ENCODE results near the gene MUC6.
"Not testable (repeated sequence)": the region's sequence is repeated elsewhere in the genome, so short reads cannot be mapped to it uniquely, and the experiment has no call there.

The MUC6 gene

DNA sequence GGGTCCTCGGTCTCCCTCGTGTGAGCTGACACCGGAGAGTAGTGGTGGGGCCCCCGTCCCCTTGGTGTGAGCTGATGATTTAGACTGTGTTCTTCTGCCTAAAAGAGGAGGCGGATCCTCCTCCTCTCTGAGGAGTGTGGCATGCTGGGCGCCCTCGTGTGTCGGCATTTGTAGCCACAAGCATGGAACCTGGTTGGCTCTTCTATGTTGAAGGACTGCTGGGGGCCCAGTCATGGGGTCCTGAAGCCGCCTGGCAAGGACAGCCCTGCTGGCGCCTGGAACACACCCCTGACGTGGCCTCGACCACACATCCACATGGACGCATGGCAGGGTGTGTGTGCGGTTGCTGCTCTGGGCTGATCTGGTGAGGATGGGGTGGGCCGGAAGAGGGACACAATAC lies 60.7 kb downstream of the MUC6 start:
- Histone ChIP-seq H3K4me1 (ENCODE audit: control insufficient read depth, insufficient read depth, low read length) (no peaks in the 10 kb centered on the region), H3K9me3 (ENCODE audit: control insufficient read depth, insufficient read depth, low read length) (no peaks in the 10 kb centered on the region), H3K9ac (ENCODE audit: low read depth, low read length) (no peak overlapping the region), H3K27me3 (ENCODE audit: control insufficient read depth, insufficient read depth, low read length) (no peaks in the 10 kb centered on the region), H3K36me3 (ENCODE audit: control insufficient read depth, insufficient read depth, low read length) (peaks cover 51% of the 10 kb centered on the region), H3K27ac (ENCODE audit: low read depth, low read length) (no peak overlapping the region), H3K4me3 (ENCODE audit: low read depth, low read length) (no peak overlapping the region)

DNA sequence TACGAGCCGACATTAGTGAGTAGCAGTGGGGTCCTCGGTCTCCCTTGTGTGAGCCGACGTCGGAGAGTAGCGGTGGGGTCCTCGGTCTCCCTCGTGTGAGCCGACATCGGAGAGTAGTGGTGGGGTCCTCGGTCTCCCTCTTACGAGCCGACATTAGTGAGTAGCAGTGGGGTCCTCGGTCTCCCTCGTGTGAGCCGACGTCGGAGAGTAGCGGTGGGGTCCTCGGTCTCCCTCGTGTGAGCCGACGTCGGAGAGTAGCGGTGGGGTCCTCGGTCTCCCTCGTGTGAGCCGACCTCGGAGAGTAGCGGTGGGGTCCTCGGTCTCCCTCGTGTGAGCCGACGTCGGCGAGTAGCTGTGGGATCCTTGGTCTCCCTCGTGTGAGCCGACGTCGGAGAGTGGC lies 61.1 kb downstream of the MUC6 start:
- not testable (repeated sequence) for H3K27me3 ChIP-seq (ENCODE audit: control insufficient read depth, insufficient read depth, low read length); H3K9me3 ChIP-seq (ENCODE audit: control insufficient read depth, insufficient read depth, low read length); H3K4me3 ChIP-seq (ENCODE audit: low read depth, low read length)

DNA sequence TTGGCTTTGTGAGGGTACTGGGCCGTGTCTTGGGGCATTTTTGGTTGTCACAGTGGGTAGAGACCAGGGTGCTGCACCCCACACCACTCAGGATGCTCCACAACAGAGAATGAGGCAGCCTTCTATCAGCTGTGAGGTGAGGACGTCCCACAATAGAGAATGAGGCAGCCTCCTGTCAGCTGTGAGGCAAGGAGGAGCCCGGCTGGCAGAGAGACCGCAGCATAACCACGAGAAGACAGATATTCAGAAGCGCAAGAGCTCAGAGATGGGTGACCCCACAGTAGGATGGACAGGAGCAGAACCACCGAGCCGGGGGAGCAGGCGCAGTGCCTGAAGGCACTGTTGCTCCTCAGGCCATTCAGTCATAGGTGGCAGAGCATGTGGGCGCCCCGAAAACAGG lies 63.3 kb downstream of the MUC6 start:
- Histone ChIP-seq H3K27me3 (ENCODE audit: control insufficient read depth, insufficient read depth, low read length) (no peaks in the 10 kb centered on the region), H3K4me1 (ENCODE audit: control insufficient read depth, insufficient read depth, low read length) (no peaks in the 10 kb centered on the region), H3K36me3 (ENCODE audit: control insufficient read depth, insufficient read depth, low read length) (peaks cover 53% of the 10 kb centered on the region), H3K4me3 (ENCODE audit: low read depth, low read length) (no peak overlapping the region), H3K9me3 (ENCODE audit: control insufficient read depth, insufficient read depth, low read length) (no peaks in the 10 kb centered on the region), H3K9ac (ENCODE audit: low read depth, low read length) (no peak overlapping the region), H3K27ac (ENCODE audit: low read depth, low read length) (no peak overlapping the region)

More for the DNA sequence above, 61.1 kb downstream of the MUC6 start:
- H3K36me3 ChIP-seq (ENCODE audit: control insufficient read depth, insufficient read depth, low read length) = peaks cover 50% of the 10 kb centered on the region
- not testable (repeated sequence) for H3K27ac ChIP-seq (ENCODE audit: low read depth, low read length); H3K9ac ChIP-seq (ENCODE audit: low read depth, low read length); H3K4me1 ChIP-seq (ENCODE audit: control insufficient read depth, insufficient read depth, low read length)

DNA sequence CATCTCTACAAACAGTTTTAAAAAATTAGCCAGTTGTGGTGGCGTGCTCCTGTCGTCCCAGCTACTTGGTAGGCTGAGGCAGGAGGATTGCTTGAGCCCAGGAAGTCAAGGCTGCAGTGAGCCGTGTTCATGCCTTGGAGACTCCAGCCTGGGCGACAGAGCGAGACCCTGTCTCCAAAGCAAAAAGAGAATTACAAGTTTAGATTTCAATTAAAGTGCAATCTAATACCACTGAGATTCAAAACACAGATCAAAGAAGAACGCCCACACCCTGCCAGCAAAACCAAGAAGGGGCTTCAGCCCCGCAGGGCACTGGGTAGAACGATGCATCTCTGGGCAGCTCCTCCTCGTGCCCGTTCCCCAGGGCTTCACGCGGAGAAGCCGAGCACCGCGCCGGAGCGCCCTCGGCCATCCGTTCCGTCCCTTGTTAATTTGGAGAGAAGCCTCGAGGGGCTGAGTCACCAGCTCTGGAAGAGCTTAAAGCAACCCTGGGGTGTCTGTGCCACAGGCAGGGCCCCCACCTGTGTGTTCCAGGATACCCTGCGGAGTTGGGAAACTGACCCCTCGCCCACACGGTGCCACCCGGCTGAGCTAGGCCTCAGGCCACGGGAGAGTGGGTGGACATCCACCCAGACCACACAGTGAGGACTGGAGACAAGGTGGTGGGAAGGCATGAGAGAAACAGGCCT lies 63.9 kb downstream of the MUC6 start:
- Histone ChIP-seq H3K27ac (ENCODE audit: low read depth, low read length) (no peak overlapping the region), H3K36me3 (ENCODE audit: control insufficient read depth, insufficient read depth, low read length) (peaks cover 48% of the 10 kb centered on the region), H3K4me3 (ENCODE audit: low read depth, low read length) (no peak overlapping the region), H3K9ac (ENCODE audit: low read depth, low read length) (no peak overlapping the region), H3K9me3 (ENCODE audit: control insufficient read depth, insufficient read depth, low read length) (no peaks in the 10 kb centered on the region), H3K27me3 (ENCODE audit: control insufficient read depth, insufficient read depth, low read length) (no peaks in the 10 kb centered on the region), H3K4me1 (ENCODE audit: control insufficient read depth, insufficient read depth, low read length) (no peaks in the 10 kb centered on the region)

DNA sequence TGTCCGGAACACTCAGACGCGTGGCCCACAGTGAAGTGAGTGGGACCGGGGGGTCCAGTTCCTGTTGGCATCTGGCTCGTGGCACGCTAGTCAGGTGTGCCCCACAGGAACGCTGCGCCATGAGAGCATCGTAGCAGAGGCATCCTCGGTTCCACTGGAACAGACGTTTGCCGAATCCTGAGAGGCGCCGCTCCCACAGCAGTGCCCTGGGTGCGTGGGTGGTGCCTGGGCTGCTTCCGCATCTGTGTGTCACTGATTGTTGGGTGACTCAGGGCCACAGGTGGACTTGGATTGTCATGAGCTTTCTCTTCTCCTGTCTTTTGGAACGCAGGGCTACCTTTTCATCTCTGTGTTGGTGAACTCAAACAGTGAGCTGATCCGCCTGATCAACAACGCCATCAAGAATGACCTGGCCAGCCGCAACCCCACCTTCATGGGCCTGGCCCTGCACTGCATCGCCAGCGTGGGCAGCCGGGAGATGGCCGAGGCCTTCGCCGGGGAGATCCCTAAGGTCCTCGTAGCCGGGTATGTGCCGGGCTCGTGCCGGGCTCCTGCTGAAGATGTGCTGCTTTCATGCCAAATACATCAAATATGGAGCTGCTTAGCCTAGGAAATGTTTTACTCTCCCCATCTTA lies 64.7 kb downstream of the MUC6 start:
- no peaks in the 10 kb centered on the region for H3K27me3 ChIP-seq (ENCODE audit: control insufficient read depth, insufficient read depth, low read length)
- no peaks in the 10 kb centered on the region for H3K9me3 ChIP-seq (ENCODE audit: control insufficient read depth, insufficient read depth, low read length)
- H3K27ac ChIP-seq (ENCODE audit: low read depth, low read length) = no peak overlapping the region
- H3K36me3 ChIP-seq (ENCODE audit: control insufficient read depth, insufficient read depth, low read length) = peaks cover 39% of the 10 kb centered on the region
- H3K9ac ChIP-seq (ENCODE audit: low read depth, low read length) = no peak overlapping the region
- H3K4me3 ChIP-seq (ENCODE audit: low read depth, low read length) = no peak overlapping the region
- H3K4me1 ChIP-seq (ENCODE audit: control insufficient read depth, insufficient read depth, low read length) = no peaks in the 10 kb centered on the region

DNA sequence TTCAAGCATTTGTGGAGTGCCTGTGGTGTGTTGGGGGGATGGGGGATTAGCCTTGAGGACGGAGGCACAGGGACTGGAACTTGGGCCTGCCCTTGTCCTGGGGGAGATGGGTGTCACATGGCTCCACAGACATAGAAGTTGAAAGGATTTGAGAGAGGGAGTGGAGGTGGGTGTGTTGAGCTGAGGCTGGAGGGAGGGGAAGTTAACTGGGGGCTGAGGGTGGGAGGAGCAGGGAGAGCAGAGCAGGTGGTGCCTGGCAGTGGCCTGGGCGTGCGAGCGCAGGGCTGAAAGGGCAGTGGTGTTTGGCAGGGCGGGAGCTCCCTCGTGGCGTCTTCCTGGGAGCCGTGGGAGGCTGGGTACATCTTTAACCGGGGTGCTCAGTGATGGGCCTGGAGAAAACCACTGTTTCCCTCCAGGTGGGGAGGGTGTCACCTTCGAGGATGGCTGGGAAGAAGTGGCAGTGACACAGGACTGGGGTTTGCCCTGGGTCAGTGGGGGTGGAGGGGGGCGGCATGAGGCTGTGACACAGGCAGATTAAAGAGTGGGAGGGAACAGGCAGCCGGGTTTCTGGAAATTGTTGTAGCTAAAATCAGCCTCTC lies 65.3 kb downstream of the MUC6 start:
- no peak overlapping the region for H3K27ac ChIP-seq (ENCODE audit: low read depth, low read length)
- H3K9me3 ChIP-seq (ENCODE audit: control insufficient read depth, insufficient read depth, low read length) = no peaks in the 10 kb centered on the region
- no peaks in the 10 kb centered on the region for H3K4me1 ChIP-seq (ENCODE audit: control insufficient read depth, insufficient read depth, low read length)
- H3K4me3 ChIP-seq (ENCODE audit: low read depth, low read length) = no peak overlapping the region
- H3K36me3 ChIP-seq (ENCODE audit: control insufficient read depth, insufficient read depth, low read length) = peaks cover 34% of the 10 kb centered on the region
- H3K27me3 ChIP-seq (ENCODE audit: control insufficient read depth, insufficient read depth, low read length) = no peaks in the 10 kb centered on the region
- H3K9ac ChIP-seq (ENCODE audit: low read depth, low read length) = no peak overlapping the region

DNA sequence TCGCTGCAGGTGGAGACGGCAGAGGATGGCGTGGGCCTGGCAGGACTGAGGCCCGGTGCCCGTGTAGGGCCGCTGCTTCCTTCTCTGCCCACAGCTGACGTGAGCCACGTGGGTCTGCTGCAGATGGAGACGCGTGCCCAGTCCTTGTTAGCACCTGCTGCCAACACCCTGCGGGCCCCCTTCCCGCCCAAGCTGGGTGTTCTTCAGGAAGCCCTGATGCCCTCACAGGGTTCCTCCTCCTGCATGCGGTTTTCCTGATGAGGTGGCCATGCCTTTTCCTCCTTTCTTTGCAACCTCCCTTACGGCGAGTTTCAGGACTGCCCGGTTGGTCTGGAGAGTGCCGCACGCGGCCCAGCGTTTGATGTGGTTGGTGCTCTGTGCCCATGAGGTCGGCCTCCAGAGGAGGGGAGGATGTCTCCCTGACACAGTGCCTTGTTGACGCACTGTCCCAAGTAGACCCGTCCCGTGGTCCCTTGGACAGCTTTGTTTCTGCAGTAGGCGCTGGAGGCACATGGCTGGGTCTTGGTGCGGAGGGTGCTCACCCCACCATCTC lies 66.1 kb downstream of the MUC6 start:
- no peaks in the 10 kb centered on the region for H3K4me1 ChIP-seq (ENCODE audit: control insufficient read depth, insufficient read depth, low read length)
- peaks cover 34% of the 10 kb centered on the region for H3K36me3 ChIP-seq (ENCODE audit: control insufficient read depth, insufficient read depth, low read length)
- no peak overlapping the region for H3K27ac ChIP-seq (ENCODE audit: low read depth, low read length)
- no peak overlapping the region for H3K4me3 ChIP-seq (ENCODE audit: low read depth, low read length)
- no peaks in the 10 kb centered on the region for H3K27me3 ChIP-seq (ENCODE audit: control insufficient read depth, insufficient read depth, low read length)
- H3K9ac ChIP-seq (ENCODE audit: low read depth, low read length) = no peak overlapping the region
- no peaks in the 10 kb centered on the region for H3K9me3 ChIP-seq (ENCODE audit: control insufficient read depth, insufficient read depth, low read length)

DNA sequence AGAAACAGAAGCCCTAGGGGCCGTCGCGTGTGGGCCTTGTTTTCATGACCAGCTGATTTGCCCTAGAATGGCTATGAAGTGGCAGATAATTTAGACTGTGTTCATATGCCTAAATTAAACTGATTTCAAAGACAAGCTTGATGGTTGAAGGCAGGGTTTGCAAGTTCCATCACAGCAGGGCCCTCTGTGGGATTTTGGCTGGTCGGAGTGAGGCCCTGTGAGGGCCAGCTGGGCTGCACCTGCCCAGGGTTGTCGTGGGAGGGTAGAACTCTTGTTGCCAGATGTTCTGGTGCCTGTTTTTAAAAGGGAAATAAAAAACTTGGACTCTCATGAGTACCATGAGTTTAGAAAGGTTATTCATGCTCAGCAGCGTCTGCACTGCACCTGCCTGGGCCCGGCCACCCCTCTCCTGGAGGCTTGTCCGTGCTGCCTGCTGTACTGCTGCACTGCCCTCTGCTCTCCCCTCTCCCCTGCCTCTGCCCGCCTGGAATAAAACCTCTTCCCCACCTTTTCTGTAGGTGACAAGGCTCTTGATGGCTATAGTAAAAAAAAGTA lies 66.8 kb downstream of the MUC6 start:
- H3K9me3 ChIP-seq (ENCODE audit: control insufficient read depth, insufficient read depth, low read length) = peaks cover under 1% of the 10 kb centered on the region; the same call in 1 of the 2 replicates
- no peaks in the 10 kb centered on the region for H3K27me3 ChIP-seq (ENCODE audit: control insufficient read depth, insufficient read depth, low read length)
- H3K4me1 ChIP-seq (ENCODE audit: control insufficient read depth, insufficient read depth, low read length) = no peaks in the 10 kb centered on the region
- H3K36me3 ChIP-seq (ENCODE audit: control insufficient read depth, insufficient read depth, low read length) = peaks cover 37% of the 10 kb centered on the region
- no peak overlapping the region for H3K27ac ChIP-seq (ENCODE audit: low read depth, low read length)
- H3K9ac ChIP-seq (ENCODE audit: low read depth, low read length) = no peak overlapping the region
- H3K4me3 ChIP-seq (ENCODE audit: low read depth, low read length) = no peak overlapping the region

DNA sequence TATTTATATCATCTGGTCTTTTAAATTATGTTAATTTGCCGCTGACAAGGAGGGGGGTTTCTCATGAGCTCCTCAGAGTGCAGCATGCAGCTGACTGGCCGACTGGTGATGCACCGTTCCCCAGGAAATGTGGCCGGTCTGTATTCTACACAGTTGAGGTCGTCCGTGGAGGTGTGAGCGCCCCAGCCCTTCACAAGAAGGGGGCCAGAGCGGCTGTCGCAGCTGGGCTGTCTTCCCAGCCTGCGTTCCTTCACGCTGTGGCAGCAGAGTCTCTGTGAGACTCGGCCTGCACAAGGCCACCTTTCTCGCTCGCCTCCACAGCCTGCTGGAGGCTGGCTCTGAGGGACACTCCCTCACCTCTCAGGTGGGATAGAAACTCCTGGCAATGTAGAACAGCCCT lies 67.7 kb downstream of the MUC6 start:
- Histone ChIP-seq H3K9ac (ENCODE audit: low read depth, low read length) (no peak overlapping the region), H3K36me3 (ENCODE audit: control insufficient read depth, insufficient read depth, low read length) (peaks cover 45% of the 10 kb centered on the region), H3K9me3 (ENCODE audit: control insufficient read depth, insufficient read depth, low read length) (peaks cover 8% of the 10 kb centered on the region; the same call in 1 of the 2 replicates), H3K4me1 (ENCODE audit: control insufficient read depth, insufficient read depth, low read length) (no peaks in the 10 kb centered on the region), H3K27ac (ENCODE audit: low read depth, low read length) (no peak overlapping the region), H3K27me3 (ENCODE audit: control insufficient read depth, insufficient read depth, low read length) (no peaks in the 10 kb centered on the region), H3K4me3 (ENCODE audit: low read depth, low read length) (no peak overlapping the region)

DNA sequence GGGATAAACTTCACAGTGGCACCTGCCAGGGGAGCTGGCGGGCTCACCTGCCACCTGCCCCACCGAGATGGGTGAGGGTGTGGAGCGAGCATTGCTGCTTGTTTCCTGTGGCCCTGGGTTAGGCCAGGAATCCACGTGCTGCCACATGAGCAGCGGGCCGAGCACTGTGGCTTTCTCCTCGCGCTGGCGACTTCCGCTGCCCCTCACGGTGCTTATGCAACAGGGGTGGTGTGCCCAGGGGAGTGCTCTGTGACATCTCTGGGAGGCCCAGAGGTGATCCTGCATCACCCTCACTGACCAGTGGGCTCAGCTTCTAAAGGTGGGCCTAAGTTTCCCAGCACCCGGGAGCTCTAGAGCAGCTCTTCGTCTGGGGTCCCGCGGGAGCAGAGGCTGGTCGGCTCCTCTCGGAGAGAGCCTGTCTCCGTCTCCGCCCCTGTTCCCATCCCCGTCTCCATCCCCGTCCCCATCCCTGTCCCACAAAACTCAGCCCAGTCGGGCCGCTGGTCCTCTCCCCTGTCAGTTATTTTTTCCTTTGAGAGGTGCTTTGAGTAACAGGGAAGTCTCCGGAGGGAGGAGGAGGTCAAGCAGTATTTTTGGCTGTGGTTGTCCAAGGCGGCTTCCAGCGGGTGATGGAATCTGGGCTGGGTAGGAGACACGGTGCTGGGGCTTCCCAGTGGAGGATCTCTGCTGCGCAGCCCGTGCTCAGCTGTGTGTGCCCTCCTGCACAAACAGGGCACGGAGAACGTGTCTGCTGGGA lies 68.3 kb downstream of the MUC6 start:
- Histone ChIP-seq H3K27ac (ENCODE audit: low read depth, low read length) (no peak overlapping the region), H3K9me3 (ENCODE audit: control insufficient read depth, insufficient read depth, low read length) (peaks cover 8% of the 10 kb centered on the region; the same call in 1 of the 2 replicates), H3K4me3 (ENCODE audit: low read depth, low read length) (no peak overlapping the region), H3K36me3 (ENCODE audit: control insufficient read depth, insufficient read depth, low read length) (peaks cover 46% of the 10 kb centered on the region), H3K27me3 (ENCODE audit: control insufficient read depth, insufficient read depth, low read length) (no peaks in the 10 kb centered on the region), H3K4me1 (ENCODE audit: control insufficient read depth, insufficient read depth, low read length) (no peaks in the 10 kb centered on the region), H3K9ac (ENCODE audit: low read depth, low read length) (no peak overlapping the region)
